H9 (cell line): ENCODE results near the gene ASPA. TPM values are rescaled to one million over a fixed set of nuclear protein-coding genes. Genes with fewer than 3 reads are reported as not detected.

Experiments
- DNase-seq: peaks from one replicate; pipeline ENCODE4 v3.0.0-alpha.2; 2017
- H2AFZ ChIP-seq: one replicate; pipeline ENCODE4 v1.6.1; 2013; ENCODE audit warnings: mild to moderate bottlenecking, low read length, control low read depth, moderate library complexity
- H2AK5ac ChIP-seq: 2 replicates; pipeline ENCODE4 v1.6.1; 2013; ENCODE audit warnings: low read length, control low read depth, mixed read lengths; ENCODE audit not compliant: insufficient read length
- H2BK120ac ChIP-seq: one replicate; pipeline ENCODE4 v1.6.1; 2013; ENCODE audit warnings: low read depth, mild to moderate bottlenecking, low read length, control low read depth, inconsistent platforms; ENCODE audit not compliant: poor library complexity, severe bottlenecking
- H2BK12ac ChIP-seq: 2 replicates; pipeline ENCODE4 v1.6.1; 2013; ENCODE audit warnings: low read length, control low read depth, mixed read lengths, low read depth; ENCODE audit not compliant: insufficient read length
- H2BK15ac ChIP-seq: 2 replicates; pipeline ENCODE4 v1.6.1; 2013; ENCODE audit warnings: low read depth, low read length, control low read depth
- H2BK20ac ChIP-seq: one replicate; pipeline ENCODE4 v1.6.1; 2013; ENCODE audit warnings: low read depth, mild to moderate bottlenecking, low read length, control low read depth, inconsistent platforms; ENCODE audit not compliant: poor library complexity, severe bottlenecking
- H2BK5ac ChIP-seq: 2 replicates; pipeline ENCODE4 v1.6.1; 2013; ENCODE audit warnings: low read length, control low read depth, mixed read lengths; ENCODE audit not compliant: insufficient read length
- H3K14ac ChIP-seq: 2 replicates; pipeline ENCODE4 v1.6.1; 2013; ENCODE audit warnings: low read length, control low read depth; ENCODE audit not compliant: insufficient read depth
- H3K18ac ChIP-seq: 2 replicates; pipeline ENCODE4 v1.6.1; 2013; ENCODE audit warnings: low read depth, mild to moderate bottlenecking, mixed read lengths, low read length, control low read depth; ENCODE audit not compliant: insufficient read length
- H3K23ac ChIP-seq: 2 replicates; pipeline ENCODE4 v1.6.1; 2013; ENCODE audit warnings: low read length, control low read depth, mixed read lengths, low read depth; ENCODE audit not compliant: insufficient read length
- H3K23me2 ChIP-seq: 2 replicates; pipeline ENCODE4 v1.6.1; 2013; ENCODE audit warnings: low read depth, mild to moderate bottlenecking, mixed read lengths, low read length, control low read depth; ENCODE audit not compliant: insufficient read length, poor library complexity, severe bottlenecking
- H3K27ac ChIP-seq: 2 replicates; pipeline ENCODE4 v1.5.1; 2013; ENCODE audit warnings: low read length, control low read depth, mixed read lengths, low read depth; ENCODE audit not compliant: insufficient read length
- H3K27me3 ChIP-seq: 2 replicates; pipeline ENCODE4 v1.6.1; 2013; ENCODE audit warnings: low read length, control low read depth, inconsistent platforms; ENCODE audit not compliant: insufficient read depth
- H3K4ac ChIP-seq: 2 replicates; pipeline ENCODE4 v1.6.1; 2013; ENCODE audit warnings: low read depth, mild to moderate bottlenecking, control low read depth, inconsistent platforms, low read length, moderate library complexity
- H3K4me1 ChIP-seq: 2 replicates; pipeline ENCODE4 v1.6.1; 2013; ENCODE audit warnings: low read length, control low read depth, inconsistent platforms; ENCODE audit not compliant: insufficient read depth
- H3K4me2 ChIP-seq: 2 replicates; pipeline ENCODE4 v1.6.1; 2013; ENCODE audit warnings: low read length, control low read depth, mixed read lengths; ENCODE audit not compliant: insufficient read length, insufficient read depth
- H3K56ac ChIP-seq: 2 replicates; pipeline ENCODE4 v1.6.1; 2013; ENCODE audit warnings: low read depth, mild to moderate bottlenecking, mixed read lengths, low read length, control low read depth; ENCODE audit not compliant: insufficient read length
- H3K79me1 ChIP-seq: 2 replicates; pipeline ENCODE4 v1.6.1; 2013; ENCODE audit warnings: low read depth, mild to moderate bottlenecking, moderate library complexity, low read length, control low read depth, inconsistent platforms; ENCODE audit not compliant: insufficient read depth, poor library complexity, severe bottlenecking
- H3K79me2 ChIP-seq: 2 replicates; pipeline ENCODE4 v1.6.1; 2013; ENCODE audit warnings: low read length, control low read depth, inconsistent platforms; ENCODE audit not compliant: insufficient read depth
- H3K9ac ChIP-seq: 2 replicates; pipeline ENCODE4 v1.6.1; 2013; ENCODE audit warnings: low read length, control low read depth, mixed read lengths; ENCODE audit not compliant: insufficient read length; ENCODE audit errors: extremely low read depth
- H3K9me3 ChIP-seq: one replicate; pipeline ENCODE4 v1.6.1; 2013; ENCODE audit warnings: low read depth, low read length, inconsistent platforms; ENCODE audit not compliant: control insufficient read depth
- H3T11ph ChIP-seq: one replicate; pipeline ENCODE4 v1.6.1; 2013; ENCODE audit warnings: mild to moderate bottlenecking, low read length, control low read depth, inconsistent platforms
- H4K20me1 ChIP-seq: one replicate; pipeline ENCODE4 v1.6.1; 2013; ENCODE audit not compliant: control insufficient read depth, insufficient read length, insufficient read depth
- H4K5ac ChIP-seq: 2 replicates; pipeline ENCODE4 v1.6.1; 2013; ENCODE audit warnings: low read depth, mild to moderate bottlenecking, mixed read lengths, low read length, control low read depth; ENCODE audit not compliant: insufficient read length
- H4K8ac ChIP-seq: replicated peaks from 2 replicates; pipeline ENCODE4 v1.6.1; 2013; ENCODE audit warnings: low read length, control low read depth, mixed read lengths, low read depth; ENCODE audit not compliant: insufficient read length
- H4K91ac ChIP-seq: 2 replicates; pipeline ENCODE4 v1.6.1; 2013; ENCODE audit warnings: low read depth, mild to moderate bottlenecking, moderate library complexity, mixed read lengths, low read length, control low read depth; ENCODE audit not compliant: insufficient read length
- H3K27ac Mint-ChIP-seq, 3 experiments: 2 replicates in 2 of 3; 3 replicates in 1 of 3; pipeline ENCODE4 v1.8.0; 2020 to 2021; ENCODE audit warnings: mixed read lengths in 3 of 3, mild to moderate bottlenecking in 1 of 3, moderate library complexity in 1 of 3
- H3K27me3 Mint-ChIP-seq: 2 replicates; pipeline ENCODE4 v1.8.0; 2021; ENCODE audit warnings: low read depth, mild to moderate bottlenecking, moderate library complexity, mixed read lengths
- H3K36me3 Mint-ChIP-seq, 3 experiments: 2 replicates in 2 of 3; 3 replicates in 1 of 3; pipeline ENCODE4 v1.8.0; 2020 to 2021; ENCODE audit warnings: low read depth in 3 of 3, mixed read lengths in 3 of 3; ENCODE audit not compliant: insufficient read depth in 1 of 3
- H3K4me1 Mint-ChIP-seq, 2 experiments: 2 replicates each; pipeline ENCODE4 v1.8.0; 2020; ENCODE audit warnings: mixed read lengths in 2 of 2
- H3K4me3 Mint-ChIP-seq, 2 experiments: 2 replicates in 1 of 2; 3 replicates in 1 of 2; pipeline ENCODE4 v1.8.0; 2020 to 2021; ENCODE audit warnings: mild to moderate bottlenecking in 2 of 2, mixed read lengths in 2 of 2, moderate library complexity in 1 of 2
- H3K9me3 Mint-ChIP-seq, 2 experiments: 2 replicates in 1 of 2; 3 replicates in 1 of 2; pipeline ENCODE4 v1.8.0; 2020; ENCODE audit warnings: mild to moderate bottlenecking in 2 of 2, mixed read lengths in 2 of 2, moderate library complexity in 1 of 2
- WGBS: extraction: QIAGEN DNeasy Blood & Tissue Kit; methylation state at CpG from one replicate; pipeline ENCODE4 v1.1.7; 2013; ENCODE audit warnings: missing lambda C conversion rate, low lambda C conversion rate, mixed read lengths; ENCODE audit not compliant: insufficient read length; ENCODE audit errors: extremely low coverage; 5-methylcytosine and 5-hydroxymethylcytosine counted together
- total RNA-seq: library from RNA; stranded (reverse); gene quantifications from 2 replicates; pipeline ENCODE4 v1.2.1, GENCODE V29; 2021
- TF ChIP-seq, protein P1 (sequence below): fragments of 200-600 bp; sonication (generic); conservative IDR thresholded peaks from 3 replicates; pipeline ENCODE4 v1.8.0; 2021; ENCODE audit warnings: antibody characterized with exemption, mild to moderate bottlenecking

Gene ASPA
- total RNA-seq, 1 experiment from 2014 or later: not detected

- Histone ChIP-seq H2BK12ac (no peak overlapping the region), H3K14ac (no peak overlapping the region), H3K4me1 (no peaks in the 10 kb centered on the region), H3K9me3 (no peaks in the 10 kb centered on the region), H3K9ac (no peak overlapping the region), H2BK20ac (no peak overlapping the region), H2BK120ac (no peak overlapping the region), H3K18ac (no peak overlapping the region), H3K27ac (no peak overlapping the region), H3K23me2 (no peaks in the 10 kb centered on the region), H2BK15ac (no peak overlapping the region), H4K5ac (no peak overlapping the region), H3T11ph (no peak overlapping the region), H3K79me2 (no peaks in the 10 kb centered on the region), H3K56ac (no peak overlapping the region), H3K4ac (no peak overlapping the region), H3K23ac (no peak overlapping the region), H4K91ac (no peak overlapping the region), H3K4me2 (no peak overlapping the region), H4K20me1 (no peaks in the 10 kb centered on the region), H4K8ac (no peak overlapping the region), H2BK5ac (no peak overlapping the region), H2AK5ac (no peak overlapping the region), H3K27me3 (no peaks in the 10 kb centered on the region), H2AFZ (no peak overlapping the region), H3K79me1 (no peaks in the 10 kb centered on the region)
- no peak overlapping the region for H3K27ac Mint-ChIP-seq
- H3K4me3 Mint-ChIP-seq: no peak overlapping the region
- H3K27me3 Mint-ChIP-seq: 0 out of 2 replicates have a peak, but pooled peaks cover 2% of the 10 kb centered on the region
- no peaks in the 10 kb centered on the region for H3K4me1 Mint-ChIP-seq
- no CpG with 5 or more reads among the region's 11 CpGs for WGBS
- peaks cover 0 to 5% (median 0%) of the 10 kb centered on the region in 3 experiments; a peak in 2 of 7 replicates for H3K36me3 Mint-ChIP-seq
- H3K9me3 Mint-ChIP-seq: peaks cover 5 to 6% of the 10 kb centered on the region in 2 experiments; a peak in 3 of 5 replicates
- DNase-seq: peak; percentile 22
- TF ChIP-seq, protein P1, sequence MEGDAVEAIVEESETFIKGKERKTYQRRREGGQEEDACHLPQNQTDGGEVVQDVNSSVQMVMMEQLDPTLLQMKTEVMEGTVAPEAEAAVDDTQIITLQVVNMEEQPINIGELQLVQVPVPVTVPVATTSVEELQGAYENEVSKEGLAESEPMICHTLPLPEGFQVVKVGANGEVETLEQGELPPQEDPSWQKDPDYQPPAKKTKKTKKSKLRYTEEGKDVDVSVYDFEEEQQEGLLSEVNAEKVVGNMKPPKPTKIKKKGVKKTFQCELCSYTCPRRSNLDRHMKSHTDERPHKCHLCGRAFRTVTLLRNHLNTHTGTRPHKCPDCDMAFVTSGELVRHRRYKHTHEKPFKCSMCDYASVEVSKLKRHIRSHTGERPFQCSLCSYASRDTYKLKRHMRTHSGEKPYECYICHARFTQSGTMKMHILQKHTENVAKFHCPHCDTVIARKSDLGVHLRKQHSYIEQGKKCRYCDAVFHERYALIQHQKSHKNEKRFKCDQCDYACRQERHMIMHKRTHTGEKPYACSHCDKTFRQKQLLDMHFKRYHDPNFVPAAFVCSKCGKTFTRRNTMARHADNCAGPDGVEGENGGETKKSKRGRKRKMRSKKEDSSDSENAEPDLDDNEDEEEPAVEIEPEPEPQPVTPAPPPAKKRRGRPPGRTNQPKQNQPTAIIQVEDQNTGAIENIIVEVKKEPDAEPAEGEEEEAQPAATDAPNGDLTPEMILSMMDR: no peak
Observed at GRCh38 chr17:3547628-3548027, 71.8 kb downstream of the ASPA start.
